NCI-H510A treated with DMSO at 0.1 percent for 48 hours (cell line): ENCODE results near the gene MAPK8IP1.
A peak's percentile ranks its signal among the peaks of the same experiment; 100 is the strongest.
"Not testable (repeated sequence)": the region's sequence is repeated elsewhere in the genome, so short reads cannot be mapped to it uniquely, and the experiment has no call there.

Experiments
- DNase-seq: peaks from one replicate; lab custom pipeline; 2025; lab: John Stamatoyannopoulos, UW

The MAPK8IP1 gene

GRCh38 chr11:45890886-45891550 lies 5.6 kb downstream of the MAPK8IP1 start:
- no peak for DNase-seq

DNA sequence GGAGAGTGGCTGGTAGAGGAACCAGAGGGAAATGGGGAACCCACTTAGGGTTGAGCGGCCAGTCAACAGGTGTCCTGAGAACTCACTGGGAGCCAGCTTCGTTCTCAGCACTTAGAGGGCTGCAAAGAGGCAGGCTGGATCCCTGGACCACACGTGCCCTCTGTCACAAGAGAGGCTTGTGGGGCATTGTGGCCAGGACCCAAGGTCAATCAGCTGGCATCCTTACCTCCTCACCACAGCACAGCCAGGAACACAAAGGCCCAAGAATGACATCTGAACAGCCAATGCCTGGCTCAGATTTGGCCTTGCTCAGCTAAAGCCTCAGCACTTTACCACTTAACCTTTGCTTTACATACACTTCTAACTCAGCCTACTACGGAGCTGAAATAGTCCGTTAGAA lies 7.4 kb downstream of the MAPK8IP1 start:
- DNase-seq = no peak

GRCh38 chr11:45894555-45895247 lies 9.2 kb downstream of the MAPK8IP1 start:
- DNase-seq = no peak

DNA sequence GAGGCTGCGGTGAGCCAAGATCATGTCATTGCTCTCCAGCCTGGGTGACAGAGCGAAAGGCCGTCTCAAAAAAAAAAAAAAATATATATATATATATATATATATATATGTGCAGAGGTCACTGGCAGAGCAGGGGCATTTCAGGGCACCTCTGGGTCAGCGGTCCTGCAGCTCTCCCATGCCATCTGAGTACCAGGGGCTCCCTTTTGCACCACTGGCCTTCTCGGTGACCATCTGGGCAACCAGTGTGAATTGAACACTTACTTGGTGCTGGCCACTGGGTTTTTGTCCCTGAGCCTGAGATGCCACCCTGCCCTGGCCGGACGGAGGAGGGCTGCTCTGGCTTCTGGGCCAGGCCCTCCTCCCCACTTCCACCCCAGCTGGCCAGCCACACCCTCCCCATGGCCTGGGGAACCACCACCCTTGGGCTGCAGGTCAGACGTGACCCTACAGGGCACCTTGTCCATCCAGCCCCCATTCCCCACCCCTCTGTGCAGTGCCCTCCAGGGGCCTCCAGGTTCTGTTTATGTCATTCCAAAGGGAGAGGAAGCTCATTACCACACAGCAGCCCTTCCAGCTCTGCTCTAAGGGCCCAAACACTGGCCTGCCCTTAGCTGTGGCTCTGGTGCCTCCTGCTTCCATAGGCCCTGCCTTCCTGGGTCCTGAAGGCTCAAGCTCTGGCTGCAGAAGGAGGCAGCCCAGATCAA lies 10.3 kb downstream of the MAPK8IP1 start:
- no peak for DNase-seq

GRCh38 chr11:45896422-45896984 lies 11.1 kb downstream of the MAPK8IP1 start:
- DNase-seq = peak; percentile 29

- no peak for DNase-seq
Observed at GRCh38 chr11:45897556-45897955, 12.1 kb downstream of the MAPK8IP1 start.

DNA sequence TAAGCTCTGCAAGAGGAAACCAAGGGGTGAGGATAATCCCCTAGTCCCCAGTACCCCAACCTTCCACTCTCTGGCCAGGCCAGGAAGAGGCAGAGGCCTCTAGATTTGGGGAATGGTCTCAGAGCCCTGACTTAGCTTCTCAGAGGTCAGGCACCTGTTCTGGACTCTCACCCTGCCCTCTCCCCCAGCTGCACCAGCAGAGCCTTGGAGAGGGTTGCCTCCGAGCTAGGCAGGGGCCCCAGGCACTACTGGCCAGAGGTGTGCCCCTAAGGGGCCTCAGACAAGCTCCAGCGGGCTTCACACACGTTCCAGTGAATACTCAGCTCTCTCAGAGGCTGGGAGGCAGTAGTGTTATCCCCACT lies 13.6 kb downstream of the MAPK8IP1 start:
- no peak for DNase-seq

DNA sequence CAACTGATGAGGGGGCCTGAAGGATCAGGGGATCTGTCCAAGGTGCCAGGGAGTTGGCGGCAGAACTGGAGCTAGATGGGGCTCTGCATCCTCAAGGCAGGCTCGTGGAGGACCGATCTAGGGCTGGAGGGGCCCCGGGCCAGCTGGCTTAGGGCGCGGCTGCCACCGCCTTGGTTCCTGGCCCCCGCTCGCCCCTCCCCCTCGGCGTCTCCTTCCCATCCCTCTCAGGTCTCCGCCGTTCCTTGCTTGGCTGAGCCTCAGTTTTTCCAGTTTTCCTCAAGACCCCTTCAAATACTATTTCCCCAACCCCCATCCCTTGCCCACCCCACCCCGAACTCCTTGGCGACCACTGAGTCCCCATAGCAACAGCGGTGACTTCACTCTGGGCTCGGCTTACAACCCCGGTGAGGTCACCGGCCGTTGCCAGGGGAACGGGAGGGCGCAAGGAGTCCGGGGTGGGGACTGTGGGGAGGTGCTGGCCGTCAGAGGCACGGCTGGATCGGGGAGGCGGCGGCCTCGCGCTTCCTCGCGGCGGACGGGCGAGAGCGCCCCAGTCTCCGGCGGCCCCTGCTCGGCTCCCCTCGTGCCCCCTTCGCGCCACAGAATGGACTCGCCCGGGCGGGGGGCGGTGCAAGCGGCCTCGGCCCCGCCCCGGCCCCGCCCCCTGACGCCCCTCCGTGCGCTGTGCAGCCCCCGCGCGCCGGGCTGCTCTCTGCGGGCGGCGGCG lies 14.2 kb downstream of the MAPK8IP1 start:
- DNase-seq = peak; percentile 24

DNA sequence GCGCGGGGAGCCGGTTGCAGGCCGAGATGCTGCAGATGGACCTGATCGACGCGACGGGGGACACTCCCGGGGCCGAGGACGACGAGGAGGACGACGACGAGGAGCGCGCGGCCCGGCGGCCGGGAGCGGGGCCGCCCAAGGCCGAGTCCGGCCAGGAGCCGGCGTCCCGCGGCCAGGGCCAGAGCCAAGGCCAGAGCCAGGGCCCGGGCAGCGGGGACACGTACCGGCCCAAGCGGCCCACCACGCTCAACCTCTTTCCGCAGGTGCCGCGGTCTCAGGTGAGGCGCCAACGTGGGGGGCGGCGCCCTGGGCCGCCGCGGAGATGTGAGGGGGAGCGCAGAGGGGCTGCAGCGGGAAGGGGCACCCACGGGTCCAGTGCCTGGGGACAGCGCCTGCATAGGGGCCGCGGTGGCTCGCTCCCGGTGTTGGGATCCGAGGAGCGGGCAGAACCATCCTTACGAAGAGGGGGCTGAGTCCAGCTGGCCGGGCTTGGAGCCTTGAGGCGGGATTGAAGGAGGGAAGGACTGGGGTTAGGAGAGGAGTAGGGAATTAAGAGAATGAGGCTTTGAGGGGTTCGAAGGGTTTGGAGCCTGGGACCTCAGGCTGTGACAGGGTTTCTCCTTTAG lies 14.8 kb downstream of the MAPK8IP1 start:
- not testable (repeated sequence) for DNase-seq

GRCh38 chr11:45900916-45901617 lies 15.6 kb downstream of the MAPK8IP1 start:
- no peak for DNase-seq

DNA sequence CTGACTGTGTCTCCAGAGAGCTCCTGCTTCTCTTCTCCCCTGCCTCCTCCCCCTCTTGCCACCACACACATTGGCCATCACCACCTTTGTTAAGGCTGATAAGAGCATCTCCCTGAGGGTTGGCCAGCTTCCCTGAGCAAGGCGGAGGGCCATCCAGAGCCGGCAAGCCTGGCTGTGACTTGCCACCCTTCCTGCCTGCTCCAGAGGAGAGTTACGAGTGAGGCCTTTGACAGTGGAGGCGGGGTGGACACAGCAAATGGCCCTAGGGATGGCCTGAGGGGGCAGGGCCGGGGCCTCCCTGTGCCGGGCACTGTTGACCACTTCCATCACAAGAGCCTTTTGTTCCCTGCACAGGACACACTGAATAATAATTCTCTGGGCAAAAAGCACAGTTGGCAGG lies 16.2 kb downstream of the MAPK8IP1 start:
- DNase-seq = no peak

DNA sequence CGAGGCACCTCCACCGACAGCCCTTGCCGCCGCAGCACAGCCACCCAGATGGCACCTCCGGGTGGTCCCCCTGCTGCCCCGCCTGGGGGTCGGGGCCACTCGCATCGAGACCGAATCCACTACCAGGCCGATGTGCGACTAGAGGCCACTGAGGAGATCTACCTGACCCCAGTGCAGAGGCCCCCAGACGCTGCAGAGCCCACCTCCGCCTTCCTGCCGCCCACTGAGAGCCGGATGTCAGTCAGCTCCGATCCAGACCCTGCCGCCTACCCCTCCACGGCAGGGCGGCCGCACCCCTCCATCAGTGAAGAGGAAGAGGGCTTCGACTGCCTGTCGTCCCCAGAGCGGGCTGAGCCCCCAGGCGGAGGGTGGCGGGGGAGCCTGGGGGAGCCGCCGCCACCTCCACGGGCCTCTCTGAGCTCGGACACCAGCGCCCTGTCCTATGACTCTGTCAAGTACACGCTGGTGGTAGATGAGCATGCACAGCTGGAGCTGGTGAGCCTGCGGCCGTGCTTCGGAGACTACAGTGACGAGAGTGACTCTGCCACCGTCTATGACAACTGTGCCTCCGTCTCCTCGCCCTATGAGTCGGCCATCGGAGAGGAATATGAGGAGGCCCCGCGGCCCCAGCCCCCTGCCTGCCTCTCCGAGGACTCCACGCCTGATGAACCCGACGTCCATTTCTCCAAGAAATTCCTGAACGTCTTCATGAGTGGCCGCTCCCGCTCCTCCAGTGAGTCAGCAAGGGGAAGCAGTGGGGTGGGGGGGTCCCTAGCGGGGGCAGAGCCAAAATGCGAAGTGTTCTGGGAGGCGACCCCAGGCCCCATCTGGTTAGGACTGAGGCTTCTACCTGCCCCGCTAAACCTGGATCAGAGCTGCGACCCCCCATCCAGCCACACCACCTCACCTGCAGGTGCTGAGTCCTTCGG lies 17.3 kb downstream of the MAPK8IP1 start:
- no peak for DNase-seq

DNA sequence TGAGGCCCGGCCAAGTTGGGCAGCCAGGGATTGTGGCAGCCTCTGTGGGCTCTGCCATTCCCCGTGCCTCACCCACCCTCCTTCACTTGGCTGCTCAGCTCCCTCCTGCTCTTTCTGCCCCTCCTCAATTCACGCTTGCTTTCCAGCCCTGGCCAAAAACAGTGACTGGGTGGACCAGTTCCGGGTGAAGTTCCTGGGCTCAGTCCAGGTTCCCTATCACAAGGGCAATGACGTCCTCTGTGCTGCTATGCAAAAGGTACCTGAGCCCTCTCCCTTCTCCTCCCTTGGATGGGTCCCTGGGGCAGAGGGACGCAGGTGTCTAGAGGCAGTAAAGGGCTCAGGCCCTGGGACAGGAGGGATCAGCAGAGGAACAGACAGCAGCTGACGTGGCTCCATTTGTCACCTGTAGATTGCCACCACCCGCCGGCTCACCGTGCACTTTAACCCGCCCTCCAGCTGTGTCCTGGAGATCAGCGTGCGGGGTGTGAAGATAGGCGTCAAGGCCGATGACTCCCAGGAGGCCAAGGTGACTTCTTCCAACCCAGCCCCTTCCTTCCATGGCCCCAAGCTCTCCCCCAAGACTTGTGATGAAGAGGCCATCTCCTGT lies 19.0 kb downstream of the MAPK8IP1 start:
- DNase-seq = no peak

- no peak for DNase-seq
Observed at GRCh38 chr11:45905095-45905494, 19.6 kb downstream of the MAPK8IP1 start.

- DNase-seq = not testable (repeated sequence)
Observed at GRCh38 chr11:45905576-45905975, 20.1 kb downstream of the MAPK8IP1 start.

DNA sequence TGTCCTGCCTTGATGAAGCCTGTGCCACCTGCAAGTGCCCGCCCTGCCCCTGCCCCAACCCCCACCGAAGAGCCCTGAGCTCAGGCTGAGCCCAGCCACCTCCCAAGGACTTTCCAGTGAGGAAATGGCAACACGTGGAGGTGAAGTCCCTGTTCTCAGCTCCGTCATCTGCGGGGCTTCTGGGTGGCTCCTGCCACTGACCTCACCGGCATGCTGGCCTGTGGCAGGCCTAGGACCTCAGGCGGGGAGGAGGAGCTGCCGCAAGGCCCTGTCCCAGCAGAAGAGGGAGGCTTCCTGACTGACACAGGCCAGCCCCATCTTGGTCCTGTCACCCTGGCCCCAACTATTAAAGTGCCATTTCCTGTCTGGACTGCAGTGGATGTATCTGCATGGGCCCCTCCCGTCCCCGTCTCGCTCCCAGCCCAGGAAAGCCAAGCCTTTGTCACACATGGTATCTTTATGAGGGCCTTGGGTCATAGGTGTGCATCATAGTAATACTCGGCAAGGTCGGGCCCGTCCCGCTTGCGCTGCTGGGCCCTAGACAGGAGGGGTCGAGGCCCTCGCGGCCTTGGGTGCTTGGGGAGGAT lies 20.7 kb downstream of the MAPK8IP1 start:
- no peak for DNase-seq

GRCh38 chr11:45906965-45907611 lies 21.6 kb downstream of the MAPK8IP1 start, which contains the start of gene FREY1:
Gene FREY1, minus strand, starts transcription at chr11:45907271. Its CDS starts 26 bp downstream, at chr11:45907245.
- no peak for DNase-seq

- no peak for DNase-seq
Observed at GRCh38 chr11:45907911-45908370, 22.5 kb downstream of the MAPK8IP1 start.
